GM12878 (cell line): ENCODE results near the gene ESPNL.

Experiments
- BACH1 ChIP-seq: fragments of 450-650 bp; IDR thresholded peaks from 2 replicates; pipeline ENCODE4 v1.6.1; 2017; ENCODE audit warnings: mild to moderate bottlenecking, borderline replicate concordance
- HDAC2 ChIP-seq: fragments of 200-600 bp; sonication (generic); IDR thresholded peaks from 2 replicates; pipeline ENCODE4 v1.6.1; 2017
- JUNB ChIP-seq: IDR thresholded peaks from 2 replicates; pipeline ENCODE4 v1.6.1; 2016; ENCODE audit warnings: antibody characterized with exemption, mild to moderate bottlenecking
- PAX8 ChIP-seq: fragments of 450-650 bp; IDR thresholded peaks from 2 replicates; pipeline ENCODE4 v1.6.1; 2017; ENCODE audit warnings: mild to moderate bottlenecking, moderate library complexity
- ZBTB33 ChIP-seq: fragments of 450-650 bp; IDR thresholded peaks from 2 replicates; pipeline ENCODE4 v1.6.1; 2017; ENCODE audit warnings: mild to moderate bottlenecking

GRCh38 chr2:238144262-238144661 lies 44.1 kb downstream of the ESPNL start:
- TF ChIP-seq BACH1 (no peak), HDAC2 (no peak), JUNB (no peak), PAX8 (no peak), ZBTB33 (no peak)
